MM.1S (cell line): ENCODE measurements around the gene ZCCHC8.
"Not testable (repeated sequence)": the region's sequence is repeated elsewhere in the genome, so short reads cannot be mapped to it uniquely, and the experiment has no call there.

Experiments used
- DNase-seq: peaks from one replicate; pipeline ENCODE4 v3.0.0-alpha.2; 2015
- H2AFZ ChIP-seq: fragments of 300-600 bp; sonication (generic); 2 replicates; pipeline ENCODE4 v1.6.0; 2016; ENCODE audit warnings: antibody characterized with exemption, low read length
- H3F3A ChIP-seq: fragments of 300-600 bp; sonication (generic); 2 replicates; pipeline ENCODE4 v1.6.1; 2016; ENCODE audit warnings: mild to moderate bottlenecking, antibody characterized with exemption, low read length, moderate library complexity, mixed read lengths; ENCODE audit not compliant: insufficient read depth
- H3K27ac ChIP-seq: fragments of 300-600 bp; sonication (generic); 2 replicates; pipeline ENCODE4 v1.5.1; 2016; ENCODE audit warnings: mild to moderate bottlenecking, low read length
- H3K27me3 ChIP-seq: fragments of 300-600 bp; sonication (generic); replicated peaks from 2 replicates; pipeline ENCODE4 v1.6.0; 2016; ENCODE audit warnings: low read length; ENCODE audit not compliant: insufficient read depth
- H3K36me3 ChIP-seq: fragments of 300-600 bp; sonication (generic); replicated peaks from 2 replicates; pipeline ENCODE4 v1.6.1; 2016; ENCODE audit warnings: mild to moderate bottlenecking, low read length, mixed read lengths; ENCODE audit not compliant: insufficient read depth
- H3K4me1 ChIP-seq: fragments of 300-600 bp; sonication (generic); 2 replicates; pipeline ENCODE4 v1.6.1; 2016; ENCODE audit warnings: low read length, mixed read lengths
- H3K4me2 ChIP-seq: fragments of 300-600 bp; sonication (generic); 2 replicates; pipeline ENCODE4 v1.6.0; 2016; ENCODE audit warnings: low read depth, low read length
- H3K4me3 ChIP-seq: fragments of 300-600 bp; sonication (generic); 2 replicates; pipeline ENCODE4 v1.5.1; 2016; ENCODE audit warnings: low read length, mixed read lengths
- H3K79me2 ChIP-seq: fragments of 300-600 bp; sonication (generic); 2 replicates; pipeline ENCODE4 v1.6.1; 2016; ENCODE audit warnings: mixed run types, low read length, mixed read lengths
- H3K9ac ChIP-seq: fragments of 300-600 bp; sonication (generic); 2 replicates; pipeline ENCODE4 v1.6.1; 2016; ENCODE audit warnings: low read length, mixed read lengths
- H3K9me2 ChIP-seq: fragments of 300-600 bp; sonication (generic); replicated peaks from 2 replicates; pipeline ENCODE4 v1.6.1; 2016; ENCODE audit warnings: mild to moderate bottlenecking, low read length, mixed read lengths; ENCODE audit not compliant: insufficient read depth
- H3K9me3 ChIP-seq: fragments of 300-600 bp; sonication (generic); replicated peaks from 2 replicates; pipeline ENCODE4 v1.6.1; 2016; ENCODE audit warnings: mild to moderate bottlenecking, low read length, mixed read lengths; ENCODE audit not compliant: insufficient read depth
- H4K20me1 ChIP-seq: fragments of 300-600 bp; sonication (generic); 2 replicates; pipeline ENCODE4 v1.6.1; 2016; ENCODE audit warnings: mild to moderate bottlenecking, low read length, moderate library complexity, mixed read lengths; ENCODE audit not compliant: insufficient read depth
- EZH2 ChIP-seq: fragments of 300-600 bp; sonication (generic); optimal IDR thresholded peaks from 2 replicates; pipeline ENCODE3; 2017; ENCODE audit warnings: low read depth, mild to moderate bottlenecking, antibody characterized with exemption, low read length, mixed read lengths
- EZH2phosphoT487 ChIP-seq: fragments of 300-600 bp; sonication (generic); IDR thresholded peaks from 2 replicates; pipeline ENCODE4 v1.6.1; 2018; ENCODE audit warnings: antibody characterized with exemption, low read length
- TF ChIP-seq, protein P1 (sequence below): fragments of 300-600 bp; sonication (generic); IDR thresholded peaks from 2 replicates; pipeline ENCODE4 v1.5.1; 2016; ENCODE audit warnings: antibody characterized with exemption, low read length, mixed read lengths

ZCCHC8 gene

GRCh38 chr12:122486805-122487426, 13.8 kb downstream of the ZCCHC8 start:
- H3K79me2 ChIP-seq, result peaks cover 2% of the 10 kb centered on the region; the same call in 1 of the 2 replicates
- H2AFZ ChIP-seq, result no peak overlapping the region
- no peaks in the 10 kb centered on the region for H3K27me3 ChIP-seq
- H3K4me1 ChIP-seq, result no peaks in the 10 kb centered on the region
- no peaks in the 10 kb centered on the region for H3K9me3 ChIP-seq
- TF ChIP-seq, protein P1, sequence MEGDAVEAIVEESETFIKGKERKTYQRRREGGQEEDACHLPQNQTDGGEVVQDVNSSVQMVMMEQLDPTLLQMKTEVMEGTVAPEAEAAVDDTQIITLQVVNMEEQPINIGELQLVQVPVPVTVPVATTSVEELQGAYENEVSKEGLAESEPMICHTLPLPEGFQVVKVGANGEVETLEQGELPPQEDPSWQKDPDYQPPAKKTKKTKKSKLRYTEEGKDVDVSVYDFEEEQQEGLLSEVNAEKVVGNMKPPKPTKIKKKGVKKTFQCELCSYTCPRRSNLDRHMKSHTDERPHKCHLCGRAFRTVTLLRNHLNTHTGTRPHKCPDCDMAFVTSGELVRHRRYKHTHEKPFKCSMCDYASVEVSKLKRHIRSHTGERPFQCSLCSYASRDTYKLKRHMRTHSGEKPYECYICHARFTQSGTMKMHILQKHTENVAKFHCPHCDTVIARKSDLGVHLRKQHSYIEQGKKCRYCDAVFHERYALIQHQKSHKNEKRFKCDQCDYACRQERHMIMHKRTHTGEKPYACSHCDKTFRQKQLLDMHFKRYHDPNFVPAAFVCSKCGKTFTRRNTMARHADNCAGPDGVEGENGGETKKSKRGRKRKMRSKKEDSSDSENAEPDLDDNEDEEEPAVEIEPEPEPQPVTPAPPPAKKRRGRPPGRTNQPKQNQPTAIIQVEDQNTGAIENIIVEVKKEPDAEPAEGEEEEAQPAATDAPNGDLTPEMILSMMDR, result no peak
- TF ChIP-seq EZH2, result no peak
- no peak for TF ChIP-seq EZH2phosphoT487
- H3K4me2 ChIP-seq, result no peak overlapping the region
- H3F3A ChIP-seq, result no peaks in the 10 kb centered on the region
- H3K27ac ChIP-seq, result no peak overlapping the region
- no peak for DNase-seq
- H3K9ac ChIP-seq, result no peak overlapping the region
- H4K20me1 ChIP-seq, result no peaks in the 10 kb centered on the region
- no peaks in the 10 kb centered on the region for H3K9me2 ChIP-seq
- no peaks in the 10 kb centered on the region; the same call in 1 of the 2 replicates for H3K36me3 ChIP-seq
- H3K4me3 ChIP-seq, result no peak overlapping the region

GRCh38 chr12:122486360-122486759, 14.4 kb downstream of the ZCCHC8 start:
- not testable (repeated sequence) for H3K9me3 ChIP-seq, H3K9ac ChIP-seq, H4K20me1 ChIP-seq, H3K4me1 ChIP-seq, DNase-seq, H3K9me2 ChIP-seq, H3F3A ChIP-seq, H3K4me2 ChIP-seq, H3K27ac ChIP-seq, H3K36me3 ChIP-seq, H2AFZ ChIP-seq, H3K79me2 ChIP-seq, H3K27me3 ChIP-seq, H3K4me3 ChIP-seq

GRCh38 chr12:122484385-122484784, 16.3 kb downstream of the ZCCHC8 start:
- H3K9me3 ChIP-seq, result not testable (repeated sequence)

GRCh38 chr12:122483969-122484368, 16.8 kb downstream of the ZCCHC8 start:
- Histone ChIP-seq H3K36me3 (no peaks in the 10 kb centered on the region; the same call in 1 of the 2 replicates), H3K9me3 (no peaks in the 10 kb centered on the region), H3F3A (no peaks in the 10 kb centered on the region), H3K4me3 (no peak overlapping the region), H3K4me2 (no peak overlapping the region), H3K9ac (no peak overlapping the region), H3K27me3 (no peaks in the 10 kb centered on the region), H2AFZ (no peak overlapping the region), H3K27ac (no peak overlapping the region), H4K20me1 (no peaks in the 10 kb centered on the region), H3K9me2 (no peaks in the 10 kb centered on the region), H3K4me1 (no peaks in the 10 kb centered on the region), H3K79me2 (no peaks in the 10 kb centered on the region)
- TF ChIP-seq EZH2 (no peak), EZH2phosphoT487 (no peak)
- TF ChIP-seq, protein P1, result no peak
- no peak for DNase-seq

More at GRCh38 chr12:122484385-122484784, 16.3 kb downstream of the ZCCHC8 start:
- not testable (repeated sequence) for H3K27me3 ChIP-seq, H3K36me3 ChIP-seq, H3K79me2 ChIP-seq, H3K4me2 ChIP-seq, H3K4me3 ChIP-seq, H3K9ac ChIP-seq, H3K27ac ChIP-seq, H4K20me1 ChIP-seq, H3F3A ChIP-seq, H3K4me1 ChIP-seq, DNase-seq, H3K9me2 ChIP-seq, H2AFZ ChIP-seq
